Measurements from ENCODE around the gene RIPPLY1.
"Not testable (repeated sequence)": the region's sequence is repeated elsewhere in the genome, so short reads cannot be mapped to it uniquely, and the experiment has no call there.

The RIPPLY1 gene

GRCh38 chrX:106912864-106913263 is 9.7 kb upstream of the RIPPLY1 start:
- DNase-seq (ENCODE audit: low read depth in 2 of 2), result no peak

- DNase-seq (ENCODE audit: low read depth in 2 of 2), result no peak
Measured at GRCh38 chrX:106906361-106906760, 3.2 kb upstream of the RIPPLY1 start.

- no peak for DNase-seq (ENCODE audit: low read depth in 2 of 2)
Measured at GRCh38 chrX:106905064-106905708, 2.0 kb upstream of the RIPPLY1 start.

GRCh38 chrX:106903856-106904528 is 851 bp upstream of the RIPPLY1 start:
- no peak for DNase-seq (ENCODE audit: low read depth in 2 of 2)

GRCh38 chrX:106902684-106903083 is 457 bp downstream of the RIPPLY1 start:
- DNase-seq (ENCODE audit: low read depth in 2 of 2), result no peak

GRCh38 chrX:106901781-106902219 is 1.3 kb downstream of the RIPPLY1 start:
- DNase-seq (ENCODE audit: low read depth in 2 of 2), result no peak

- DNase-seq (ENCODE audit: low read depth in 2 of 2), result no peak
Measured at GRCh38 chrX:106901341-106901740, 1.8 kb downstream of the RIPPLY1 start.

GRCh38 chrX:106899841-106900240 is 3.3 kb downstream of the RIPPLY1 start:
- no peak for DNase-seq (ENCODE audit: low read depth in 2 of 2)

GRCh38 chrX:106899276-106899675 is 3.9 kb downstream of the RIPPLY1 start:
- no peak for DNase-seq (ENCODE audit: low read depth in 2 of 2)

GRCh38 chrX:106898462-106898861 is 4.7 kb downstream of the RIPPLY1 start:
- DNase-seq (ENCODE audit: low read depth in 2 of 2), result no peak

- DNase-seq (ENCODE audit: low read depth in 2 of 2), result no peak
Measured at GRCh38 chrX:106897259-106897658, 5.9 kb downstream of the RIPPLY1 start.

- DNase-seq (ENCODE audit: low read depth in 2 of 2), result no peak
Measured at GRCh38 chrX:106894978-106895452, 8.1 kb downstream of the RIPPLY1 start.

GRCh38 chrX:106894392-106894909 is 8.7 kb downstream of the RIPPLY1 start:
- DNase-seq (ENCODE audit: low read depth in 2 of 2), result peak in 1 of 2 donors; percentile 10

- DNase-seq (ENCODE audit: low read depth in 2 of 2), result no peak
Measured at GRCh38 chrX:106891762-106892460, 11.2 kb downstream of the RIPPLY1 start.

GRCh38 chrX:106889468-106889867 is 13.7 kb downstream of the RIPPLY1 start:
- DNase-seq (ENCODE audit: low read depth in 2 of 2), result no peak

- DNase-seq (ENCODE audit: low read depth in 2 of 2), result no peak
Measured at GRCh38 chrX:106875151-106875550, 28.0 kb downstream of the RIPPLY1 start.

- no peak for DNase-seq (ENCODE audit: low read depth in 2 of 2)
Measured at GRCh38 chrX:106874075-106874474, 29.1 kb downstream of the RIPPLY1 start.

- not testable (repeated sequence) for DNase-seq (ENCODE audit: low read depth in 2 of 2)
Measured at GRCh38 chrX:106872796-106873195, 30.3 kb downstream of the RIPPLY1 start.

- no peak for DNase-seq (ENCODE audit: low read depth in 2 of 2)
Measured at GRCh38 chrX:106863697-106864096, 39.4 kb downstream of the RIPPLY1 start.

- DNase-seq (ENCODE audit: low read depth in 2 of 2), result no peak
Measured at GRCh38 chrX:106862972-106863688, 40.0 kb downstream of the RIPPLY1 start.
